Measurements from ENCODE around the gene CENPL.

DNA sequence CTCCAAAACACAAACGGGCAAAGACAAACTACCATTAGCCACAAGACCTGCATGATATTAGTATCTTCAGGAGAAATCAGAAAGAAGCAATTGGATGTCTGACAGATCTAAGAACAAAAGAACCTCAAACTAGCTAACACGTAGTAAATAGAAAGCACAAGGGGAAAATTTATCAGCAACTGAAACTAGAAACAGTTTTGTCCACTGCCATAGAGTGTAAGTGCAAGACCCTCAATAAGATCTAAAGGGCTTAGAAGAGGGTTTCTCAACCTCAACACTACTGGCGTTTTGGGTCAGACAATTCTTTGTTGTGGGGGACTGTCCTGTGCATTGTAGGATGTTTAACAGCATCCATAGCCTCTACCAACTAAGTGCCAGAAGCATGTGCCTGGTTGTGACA lies 55.9 kb downstream of the CENPL start:
- TF ChIP-seq POLR2A (IDR thresholded peaks at IDR 0.05) (no peak), POLR2AphosphoS5 (IDR thresholded peaks at IDR 0.05) (no peak), EP300 (IDR thresholded peaks at IDR 0.05) (no peak)
- TF ChIP-seq, protein P1, sequence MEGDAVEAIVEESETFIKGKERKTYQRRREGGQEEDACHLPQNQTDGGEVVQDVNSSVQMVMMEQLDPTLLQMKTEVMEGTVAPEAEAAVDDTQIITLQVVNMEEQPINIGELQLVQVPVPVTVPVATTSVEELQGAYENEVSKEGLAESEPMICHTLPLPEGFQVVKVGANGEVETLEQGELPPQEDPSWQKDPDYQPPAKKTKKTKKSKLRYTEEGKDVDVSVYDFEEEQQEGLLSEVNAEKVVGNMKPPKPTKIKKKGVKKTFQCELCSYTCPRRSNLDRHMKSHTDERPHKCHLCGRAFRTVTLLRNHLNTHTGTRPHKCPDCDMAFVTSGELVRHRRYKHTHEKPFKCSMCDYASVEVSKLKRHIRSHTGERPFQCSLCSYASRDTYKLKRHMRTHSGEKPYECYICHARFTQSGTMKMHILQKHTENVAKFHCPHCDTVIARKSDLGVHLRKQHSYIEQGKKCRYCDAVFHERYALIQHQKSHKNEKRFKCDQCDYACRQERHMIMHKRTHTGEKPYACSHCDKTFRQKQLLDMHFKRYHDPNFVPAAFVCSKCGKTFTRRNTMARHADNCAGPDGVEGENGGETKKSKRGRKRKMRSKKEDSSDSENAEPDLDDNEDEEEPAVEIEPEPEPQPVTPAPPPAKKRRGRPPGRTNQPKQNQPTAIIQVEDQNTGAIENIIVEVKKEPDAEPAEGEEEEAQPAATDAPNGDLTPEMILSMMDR (IDR thresholded peaks at IDR 0.05) = no peak
